HG03097 (cell line): Measurements from ENCODE around the gene TBC1D10A.
A peak's percentile ranks its signal among the peaks of the same experiment; 100 is the strongest.

ENCODE experiments used
- ATAC-seq: cut with Tn5 transposase; IDR thresholded peaks from one replicate; pipeline ENCODE4 v1.9.1; 2021; ENCODE audit not compliant: unreplicated experiment, low FRiP score

TBC1D10A gene

DNA sequence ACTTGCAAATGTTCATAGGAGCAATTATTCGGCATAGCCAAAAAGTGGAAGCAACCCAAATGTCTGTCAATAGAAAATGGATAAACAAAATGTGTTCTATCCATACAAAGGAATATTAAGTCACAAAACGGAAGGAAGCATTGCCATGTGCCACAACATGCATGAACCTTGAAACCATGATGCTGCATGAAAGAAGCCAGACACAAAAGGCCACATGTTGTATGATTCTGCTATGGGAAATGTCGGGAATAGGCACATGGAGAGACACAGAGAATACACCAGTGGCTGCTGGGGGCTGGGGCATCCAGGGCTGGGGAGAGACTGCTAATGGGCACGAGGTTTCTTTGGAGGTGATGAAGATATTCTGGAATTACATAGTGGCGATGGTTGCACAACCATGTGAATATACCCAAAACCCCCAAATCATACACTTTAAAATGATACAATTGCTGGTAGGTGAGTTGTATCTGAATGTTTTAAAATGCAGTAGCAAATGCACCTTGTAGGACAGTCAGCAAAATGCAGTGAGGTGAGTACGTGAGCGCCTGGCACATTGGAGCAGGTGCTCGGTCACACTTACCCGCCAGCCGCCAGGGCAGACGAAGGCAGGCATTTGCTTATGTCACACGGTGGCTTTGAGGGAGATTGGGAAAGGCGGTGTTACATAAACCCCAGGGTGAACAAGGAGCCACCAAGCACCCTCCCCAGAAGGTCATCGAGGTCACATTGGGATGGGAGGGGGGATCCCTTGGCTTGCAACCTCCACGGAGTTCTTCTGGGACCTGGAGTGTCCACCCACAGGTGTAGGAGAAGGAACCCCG lies 53.8 kb downstream of the TBC1D10A start:
- ATAC-seq, result no peak

DNA sequence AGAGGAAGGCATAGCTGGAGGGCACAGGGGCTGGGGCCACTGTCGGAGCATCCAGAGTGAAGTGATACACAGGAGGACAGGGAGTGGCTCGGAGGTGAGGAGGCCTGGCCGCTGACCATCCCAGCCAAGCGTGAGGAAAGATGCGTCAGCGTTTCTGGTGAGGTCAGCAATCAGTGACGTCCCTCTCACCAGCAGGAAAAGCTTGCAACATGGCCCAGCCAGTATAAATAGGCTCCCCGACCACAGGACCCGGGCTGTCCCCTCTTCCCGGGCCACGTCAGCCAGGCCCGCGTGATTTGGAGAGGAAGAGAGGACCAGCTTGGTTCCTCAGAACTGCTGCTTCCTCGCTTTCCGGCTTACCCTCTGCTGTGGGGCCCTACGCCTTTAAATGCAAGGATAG lies 55.9 kb downstream of the TBC1D10A start:
- ATAC-seq, result no peak

DNA sequence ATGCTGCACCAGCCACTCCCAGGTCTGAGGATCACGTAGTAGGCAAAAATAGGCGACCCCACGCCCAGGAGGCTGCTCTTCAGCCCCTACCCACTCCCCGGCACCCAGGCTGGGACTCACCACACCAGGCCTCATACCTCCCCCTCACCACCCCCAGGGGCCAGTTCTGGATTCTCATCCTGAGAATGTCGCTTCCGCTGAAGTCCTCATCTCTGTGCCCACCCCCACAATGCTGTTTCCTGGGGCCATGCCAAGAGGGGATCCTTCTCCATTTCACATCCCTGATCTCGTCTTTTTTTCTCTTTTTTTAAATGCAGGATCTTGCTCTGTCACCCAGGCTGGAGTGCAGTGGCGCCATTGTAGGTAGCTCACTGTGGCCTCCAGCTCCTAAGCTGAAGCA lies 58.4 kb downstream of the TBC1D10A start:
- no peak for ATAC-seq

GRCh38 chr22:30267382-30268302 lies 59.1 kb downstream of the TBC1D10A start:
- no peak for ATAC-seq

DNA sequence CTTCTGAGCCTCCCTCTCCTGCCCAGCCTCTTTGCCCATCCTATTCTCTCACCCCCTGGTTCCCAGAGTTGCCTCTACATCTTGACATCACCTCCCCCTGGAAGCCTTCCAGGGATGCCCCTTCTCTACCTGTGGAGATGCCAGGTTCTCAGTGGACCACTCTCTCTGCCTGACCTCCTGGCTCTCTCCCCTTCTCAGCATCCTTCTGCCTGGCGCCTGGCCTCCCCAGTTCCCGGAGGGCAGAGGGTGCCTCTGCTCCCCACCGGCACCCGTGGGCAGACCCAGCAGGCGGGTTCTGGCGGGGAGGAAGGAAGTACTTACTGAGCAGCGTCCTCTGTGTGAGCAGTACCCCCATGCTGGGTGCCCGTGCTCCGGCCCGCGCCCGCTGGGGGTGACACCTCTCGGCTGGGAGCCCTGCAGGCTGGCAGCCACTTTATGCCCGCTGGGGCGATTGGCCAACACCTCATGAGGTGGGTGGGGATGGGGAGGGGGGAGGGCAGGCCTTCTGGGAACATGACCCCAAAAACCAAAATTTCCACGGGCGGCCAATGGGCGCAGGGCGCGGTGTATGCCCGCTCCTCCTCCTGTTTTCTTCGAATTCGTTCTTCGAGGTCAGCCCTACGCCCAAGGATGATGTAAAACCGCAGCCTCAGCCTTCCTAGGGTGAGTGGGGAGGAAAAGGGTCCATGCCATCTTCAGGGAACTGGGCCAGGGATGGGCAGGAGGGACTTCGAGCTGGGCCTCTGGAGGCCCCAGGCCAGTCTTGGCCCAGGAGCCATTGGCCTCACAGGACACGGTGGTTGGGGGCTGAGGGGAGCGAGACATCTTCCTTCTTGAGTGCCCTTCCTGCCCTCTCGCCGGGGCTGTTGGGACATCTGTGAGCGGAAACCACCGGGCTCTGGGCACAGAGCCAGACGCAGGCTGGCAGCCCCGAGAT lies 60.0 kb downstream of the TBC1D10A start, which contains the start of gene OSM:
Gene OSM, minus strand, starts transcription at position 407 of the 937 bp plus-strand sequence. Its CDS starts 52 bp downstream, at position 355.
- no peak for ATAC-seq

- peak; percentile 52 for ATAC-seq
Observed at GRCh38 chr22:30265823-30266444, 60.8 kb downstream of the TBC1D10A start.

DNA sequence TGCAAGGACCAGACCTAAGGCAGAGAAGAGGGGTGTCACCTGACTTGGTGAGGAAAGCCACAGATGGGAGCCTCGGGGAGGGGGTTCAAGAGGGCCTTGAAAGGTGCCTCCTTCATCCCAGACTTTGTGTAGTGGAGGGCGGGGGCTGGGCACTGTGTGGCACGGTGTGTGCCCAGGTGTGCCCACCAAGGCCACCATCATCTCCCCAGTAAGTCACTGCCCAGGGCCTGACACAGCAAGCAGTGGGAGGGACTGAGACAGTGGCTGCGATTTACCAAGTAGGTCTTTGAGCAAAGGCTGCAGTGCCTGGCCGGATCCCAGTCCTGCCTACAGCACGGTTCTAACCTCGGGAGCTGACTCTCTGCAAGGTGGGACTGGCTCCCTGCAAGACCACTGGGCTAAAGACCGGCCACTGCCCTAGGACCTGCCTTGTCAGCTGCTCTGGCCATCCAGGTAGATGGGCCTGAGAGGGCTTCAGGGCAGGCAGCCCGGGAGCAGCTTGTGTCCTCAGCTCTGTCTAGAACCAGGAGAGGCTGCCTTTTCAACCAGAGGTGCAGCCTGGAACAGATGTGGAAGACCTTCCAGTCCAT lies 61.5 kb downstream of the TBC1D10A start:
- no peak for ATAC-seq

- ATAC-seq, result no peak
Observed at GRCh38 chr22:30263883-30264282, 62.9 kb downstream of the TBC1D10A start.

DNA sequence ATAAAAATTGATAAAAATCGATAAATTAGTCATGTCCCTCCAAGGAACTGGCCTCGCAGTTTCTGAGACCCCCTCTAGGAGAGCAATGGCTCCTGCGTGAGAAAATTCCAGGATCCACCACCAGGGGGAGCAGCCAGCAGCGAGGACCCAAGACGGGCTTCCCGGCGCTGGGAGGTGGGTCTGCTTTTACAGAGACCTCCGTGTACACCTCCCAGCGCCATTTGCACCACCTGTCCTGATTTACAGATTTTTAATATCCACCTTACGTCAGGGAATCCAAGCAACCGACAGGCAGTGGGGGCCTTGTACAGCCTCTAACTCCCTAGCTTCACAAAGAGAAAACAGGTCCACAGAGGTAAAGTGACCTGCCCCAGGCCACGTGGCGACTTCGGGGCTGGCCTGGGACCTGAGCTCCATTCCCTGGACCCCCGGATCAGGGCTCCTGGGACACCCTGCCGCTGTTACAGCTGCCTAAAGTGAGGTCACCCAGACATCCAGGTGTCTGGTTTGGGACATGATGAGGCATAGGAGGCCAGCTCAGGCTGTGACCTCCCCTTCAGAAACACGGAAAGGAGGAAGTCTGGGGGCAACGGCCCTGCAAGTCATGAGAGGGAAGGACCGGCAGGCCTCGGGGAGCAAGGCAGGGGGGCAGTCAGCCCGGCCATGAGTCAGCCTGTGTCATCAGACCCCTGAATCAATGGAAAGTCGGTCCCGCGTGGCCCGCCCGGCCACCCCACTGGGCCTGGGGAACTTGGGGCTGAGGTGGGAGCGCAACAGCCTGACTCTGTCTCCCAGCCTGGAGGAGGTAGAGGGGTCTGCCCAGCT lies 63.6 kb downstream of the TBC1D10A start:
- no peak for ATAC-seq

GRCh38 chr22:30262112-30262511 lies 64.6 kb downstream of the TBC1D10A start:
- ATAC-seq, result no peak

- no peak for ATAC-seq
Observed at GRCh38 chr22:30261134-30261533, 65.6 kb downstream of the TBC1D10A start.

GRCh38 chr22:30260682-30261081 lies 66.1 kb downstream of the TBC1D10A start:
- no peak for ATAC-seq

- ATAC-seq, result no peak
Observed at GRCh38 chr22:30260276-30260675, 66.5 kb downstream of the TBC1D10A start.

GRCh38 chr22:30254314-30254713 lies 72.4 kb downstream of the TBC1D10A start:
- ATAC-seq, result no peak

GRCh38 chr22:30253205-30253852 lies 73.4 kb downstream of the TBC1D10A start:
- ATAC-seq, result no peak

DNA sequence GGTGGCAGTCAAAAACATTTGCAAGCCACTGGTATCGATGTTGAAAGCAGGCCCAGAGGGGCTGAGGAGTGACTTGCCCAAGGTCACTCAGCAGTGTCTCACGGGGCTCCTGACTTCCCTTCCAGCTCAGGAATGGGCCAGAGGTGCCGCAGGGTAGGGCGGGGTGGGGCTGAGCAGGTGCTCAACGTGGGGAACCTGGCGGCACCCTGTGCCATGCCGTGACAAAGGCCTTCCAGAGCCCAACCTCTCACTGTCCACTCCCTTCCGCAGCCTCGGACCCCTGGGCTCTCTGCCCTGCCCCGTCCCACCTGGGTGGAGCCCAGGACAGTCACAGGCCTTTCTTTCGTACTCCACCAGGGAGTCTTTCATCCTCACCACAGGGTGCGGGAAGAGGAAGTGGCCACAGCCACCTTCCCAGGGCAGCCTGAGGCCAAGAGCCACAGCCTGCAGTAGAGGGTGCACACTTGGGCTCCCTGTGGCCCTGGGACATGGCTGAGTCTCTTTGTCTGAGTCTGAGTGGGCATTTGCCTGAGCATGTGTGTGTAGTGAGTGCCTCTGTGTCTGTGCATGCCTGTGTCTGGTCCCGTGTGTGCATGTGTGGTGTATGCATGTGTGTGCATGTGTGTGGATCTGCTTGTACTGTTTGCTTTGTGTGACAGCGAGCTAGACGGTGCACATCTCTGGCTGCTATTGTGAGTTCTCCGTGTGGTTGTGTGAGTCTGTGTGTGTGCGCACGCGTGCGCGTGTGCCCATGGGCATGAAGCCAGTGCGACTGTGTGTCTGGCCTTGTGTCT lies 74.1 kb downstream of the TBC1D10A start:
- no peak for ATAC-seq

- ATAC-seq, result no peak
Observed at GRCh38 chr22:30251711-30252110, 75.0 kb downstream of the TBC1D10A start.
